ENCODE measurements around the gene AKR1A1.
"Not testable (repeated sequence)": the region's sequence is repeated elsewhere in the genome, so short reads cannot be mapped to it uniquely, and the experiment has no call there.

Gene AKR1A1

DNA sequence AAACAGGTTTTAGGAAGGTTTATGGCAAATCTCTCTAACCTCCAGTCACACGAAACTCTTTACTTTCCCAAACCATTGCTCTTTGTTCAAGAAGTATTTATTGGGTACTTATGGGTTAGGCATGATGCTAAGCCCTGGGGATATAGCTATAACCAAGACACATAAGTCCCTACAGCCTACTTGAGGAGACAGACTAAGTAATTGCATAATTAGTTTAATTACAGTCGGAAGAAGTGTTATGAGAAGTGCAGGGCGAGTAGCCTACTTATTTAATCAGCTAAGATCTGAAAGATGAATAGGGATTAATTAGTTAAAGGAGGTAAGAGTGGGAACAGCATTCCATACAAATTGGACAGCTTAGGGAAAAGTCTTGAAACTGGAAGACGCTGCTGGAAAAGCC, 20.0 kb downstream of the AKR1A1 start:
- DNase-seq = no peak

DNA sequence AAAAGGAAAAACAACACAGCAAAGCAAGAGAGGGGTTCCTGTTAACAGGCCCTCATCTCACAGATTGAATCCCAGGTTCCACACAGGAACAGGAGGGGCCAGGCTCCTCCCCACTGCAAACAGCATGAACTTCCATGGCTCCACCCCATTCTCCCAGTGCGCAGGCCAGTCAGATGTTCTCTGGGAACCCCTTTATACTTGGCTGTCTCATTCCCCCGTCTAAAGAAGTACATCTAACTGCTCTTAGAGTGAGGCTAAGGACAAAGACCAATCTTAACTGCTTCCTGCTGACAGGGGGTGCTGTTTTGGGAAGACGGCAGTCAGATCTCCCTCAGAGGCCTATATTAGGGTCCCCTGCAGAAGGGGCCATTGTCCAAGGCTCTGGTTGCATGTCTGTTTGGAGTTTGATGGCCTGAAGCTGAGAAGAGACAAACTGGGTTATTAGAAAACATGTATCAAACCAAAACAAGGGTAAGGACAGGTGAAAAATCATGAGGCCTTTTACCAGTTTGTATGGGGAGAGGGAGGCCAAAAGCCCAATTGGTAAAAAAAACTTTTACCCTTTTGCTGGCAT, 22.7 kb downstream of the AKR1A1 start:
- DNase-seq = no peak

DNA sequence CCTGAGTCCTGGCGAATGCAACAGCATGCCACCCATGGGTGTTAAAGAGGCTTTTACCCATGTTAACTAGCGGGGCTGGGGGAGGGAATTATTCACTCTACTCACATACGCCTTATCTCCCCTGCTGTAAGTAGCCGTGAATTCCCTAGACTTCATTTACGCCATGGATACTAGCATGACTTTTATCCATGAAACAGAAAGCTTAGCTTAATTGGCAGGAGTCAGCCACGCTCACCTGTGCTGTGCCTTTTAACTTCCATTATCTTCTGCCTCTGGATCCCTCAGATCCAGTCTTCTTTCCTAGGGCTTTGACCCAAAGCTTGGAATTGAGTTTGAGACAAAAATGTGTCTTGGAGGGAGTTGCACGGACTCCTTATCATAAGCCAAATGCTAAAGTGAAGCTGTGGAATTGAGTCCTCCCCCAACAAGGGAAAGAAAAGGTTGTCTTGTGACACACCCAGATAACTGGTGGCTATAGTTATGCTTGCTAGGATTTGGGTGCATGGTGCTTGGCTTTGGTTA, 23.5 kb downstream of the AKR1A1 start:
- DNase-seq = no peak

DNA sequence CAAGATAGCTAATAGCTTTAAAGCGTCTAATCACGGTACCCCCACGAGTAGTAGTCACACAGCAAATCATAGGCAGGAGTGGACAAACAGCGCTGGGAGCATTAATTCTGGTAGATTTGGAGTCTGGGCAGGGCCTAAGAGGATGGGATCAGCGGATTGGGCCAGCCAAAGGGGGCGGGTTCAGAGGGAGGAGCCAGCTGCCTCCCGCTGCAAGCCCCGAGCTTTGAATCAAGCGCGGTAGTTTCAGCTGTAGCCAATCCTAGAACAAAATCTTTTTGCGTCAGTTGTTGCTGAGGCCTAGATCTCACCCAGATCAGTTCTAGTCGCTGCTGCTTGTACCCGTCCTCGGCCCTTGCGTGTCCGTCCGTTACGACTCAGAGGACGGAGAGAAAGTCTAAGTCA, 32.6 kb downstream of the AKR1A1 start:
- DNase-seq = peak; percentile 99

DNA sequence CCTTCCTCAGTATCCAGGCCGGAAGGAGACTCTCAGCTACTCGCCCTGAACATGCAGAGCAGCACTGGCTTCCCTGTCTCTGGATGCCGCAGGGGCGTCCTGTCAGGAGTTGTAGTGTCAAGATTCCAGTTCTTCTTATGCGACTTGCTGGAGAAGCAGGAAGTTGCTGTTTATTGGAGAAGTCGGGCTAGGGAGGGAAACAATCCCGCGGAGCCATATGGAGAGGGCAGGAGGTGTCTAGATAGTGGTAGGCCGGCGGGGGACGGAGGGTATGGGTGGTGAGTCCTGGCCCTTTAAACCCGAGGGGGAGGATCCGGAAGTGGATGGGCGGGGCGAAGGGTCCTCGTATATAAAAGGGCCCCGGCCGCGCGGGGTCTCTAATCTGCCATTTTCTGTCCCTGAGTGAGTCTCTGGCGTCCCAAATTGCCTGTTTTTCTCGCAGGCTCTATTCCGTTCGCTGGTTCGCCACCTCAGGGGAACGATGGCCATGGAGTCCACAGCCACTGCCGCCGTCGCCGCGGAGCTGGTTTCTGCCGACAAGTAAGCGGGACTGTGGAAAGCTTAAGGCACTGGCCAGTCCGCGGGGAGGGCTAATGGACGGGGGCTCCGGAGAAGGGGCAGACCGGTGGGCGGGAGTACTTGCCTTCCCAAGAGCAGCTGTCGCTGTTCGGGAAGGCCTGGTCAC, 33.2 kb downstream of the AKR1A1 start, which contains the start of gene NASP:
TSS of gene NASP (plus strand) at position 376 of the 685 bp plus-strand sequence. CDS start at position 482, 106 bp downstream.
- peak; percentile 95 for DNase-seq

DNA sequence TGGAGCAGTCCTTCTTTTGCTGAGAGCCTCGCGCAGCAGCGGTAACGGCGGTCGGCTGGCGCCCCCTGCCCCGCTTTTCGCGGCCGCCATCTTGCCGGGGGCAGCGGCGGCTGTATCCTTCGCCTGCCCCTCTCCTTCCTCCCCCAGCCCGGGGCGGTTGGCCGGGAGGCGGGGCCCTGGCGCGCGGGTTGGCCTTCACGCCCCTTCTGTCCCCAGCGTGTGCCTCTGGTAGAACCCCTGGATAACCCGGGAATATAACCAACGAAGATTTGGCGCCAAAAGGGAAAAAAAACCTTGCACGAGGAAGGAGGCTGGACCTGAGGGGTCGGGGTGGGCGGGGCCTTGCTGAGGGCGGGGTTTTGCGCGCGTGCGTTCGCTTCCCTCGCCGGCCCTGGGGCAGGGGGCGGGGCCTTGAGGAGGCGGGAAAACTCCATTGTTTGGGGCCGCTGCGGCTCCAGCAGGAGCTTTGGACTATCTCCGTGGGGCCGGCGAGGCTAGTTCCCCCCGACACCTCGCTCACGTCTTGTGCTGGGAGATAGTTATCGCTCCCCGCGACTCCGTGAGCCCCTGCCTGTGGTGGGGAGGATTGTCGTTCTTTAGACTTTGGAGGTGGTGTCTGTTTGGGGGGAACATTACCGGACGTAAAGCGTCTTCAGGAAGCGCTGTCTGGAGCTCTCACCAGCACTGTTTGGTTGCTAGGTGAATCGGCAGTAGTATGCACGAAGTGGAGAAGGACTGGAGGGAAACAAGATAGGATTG, 33.9 kb downstream of the AKR1A1 start:
- peak; percentile 97 for DNase-seq

DNA sequence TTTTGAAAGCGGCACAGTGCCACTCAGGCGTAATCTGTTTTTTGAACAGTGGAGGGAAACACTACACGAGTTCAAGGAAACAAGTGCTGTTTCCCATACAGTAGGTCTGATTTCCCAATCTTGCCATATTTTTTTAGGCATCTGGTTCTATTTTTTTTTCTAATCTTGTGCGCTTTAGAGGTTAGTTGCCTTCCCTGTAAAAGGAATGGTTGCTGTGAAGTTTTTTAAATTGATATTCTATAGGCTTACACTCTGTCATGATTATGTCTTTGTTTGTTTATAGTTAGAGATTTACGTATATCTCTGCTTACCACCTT, 34.4 kb downstream of the AKR1A1 start:
- no peak for DNase-seq

DNA sequence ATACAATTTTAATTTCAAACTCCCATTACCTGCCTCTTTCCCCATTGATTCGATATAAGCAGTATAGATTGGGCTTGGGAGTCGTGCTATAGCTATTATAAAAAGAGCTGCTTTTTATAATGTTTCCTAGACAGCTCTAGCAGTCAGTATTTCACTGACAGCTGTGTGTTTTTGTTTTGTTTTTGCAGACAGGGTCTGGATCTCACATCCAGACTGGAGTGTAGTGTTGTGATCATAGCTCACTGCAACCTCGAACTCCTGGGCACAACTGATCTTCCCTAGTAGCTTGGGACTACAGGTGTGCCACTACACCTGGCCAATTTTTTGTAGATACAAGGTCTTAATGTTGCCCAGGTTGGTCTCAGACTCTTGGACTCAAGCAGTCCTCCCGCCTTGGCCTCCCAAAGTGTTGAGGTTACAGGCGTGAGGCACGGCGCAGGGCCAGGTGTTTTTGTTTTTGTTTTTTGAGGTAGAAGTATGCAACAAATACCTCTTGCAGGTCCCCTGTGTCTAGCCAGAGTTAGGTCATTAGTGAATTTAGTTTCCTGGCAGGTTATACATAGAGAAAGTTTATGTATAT, 35.0 kb downstream of the AKR1A1 start:
- DNase-seq = peak; percentile 13

DNA sequence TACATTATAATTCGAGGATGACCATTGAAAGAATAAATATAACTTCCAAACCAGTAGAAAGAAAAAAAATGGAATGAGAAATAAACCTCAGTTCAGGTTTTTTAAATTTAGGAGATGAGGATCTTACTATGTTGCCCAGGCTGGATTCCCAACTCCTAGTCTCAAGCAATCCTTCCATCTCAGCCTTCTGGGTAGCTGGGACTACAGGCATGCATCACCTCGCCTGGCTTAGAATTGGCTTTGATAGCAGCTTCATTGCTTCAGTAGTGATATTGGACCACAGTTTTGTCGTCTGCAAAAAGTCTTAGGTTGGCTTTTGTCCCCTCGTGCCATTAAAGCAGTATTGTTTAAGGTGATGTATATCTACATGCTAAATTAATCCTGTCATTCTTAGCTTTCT, 36.1 kb downstream of the AKR1A1 start:
- no peak for DNase-seq

DNA sequence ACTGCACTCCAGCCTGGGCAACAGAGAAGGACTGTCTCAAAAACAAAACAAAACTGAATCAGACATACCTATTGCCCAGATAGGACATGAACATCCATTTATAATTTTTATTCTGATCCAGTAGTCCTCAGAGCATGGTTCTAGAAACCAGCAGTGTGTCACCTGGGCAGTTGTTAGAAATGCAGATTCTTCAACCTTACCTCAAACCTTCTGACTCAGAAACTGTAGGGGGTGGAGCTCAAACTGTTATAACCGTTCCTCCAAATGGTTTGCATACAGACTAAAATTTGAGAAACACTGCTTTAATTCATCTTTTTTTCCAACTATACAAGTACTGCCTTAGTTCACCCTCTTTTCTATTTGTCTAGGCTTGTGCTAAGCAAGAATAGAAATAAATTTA, 39.2 kb downstream of the AKR1A1 start:
- no peak for DNase-seq

DNA sequence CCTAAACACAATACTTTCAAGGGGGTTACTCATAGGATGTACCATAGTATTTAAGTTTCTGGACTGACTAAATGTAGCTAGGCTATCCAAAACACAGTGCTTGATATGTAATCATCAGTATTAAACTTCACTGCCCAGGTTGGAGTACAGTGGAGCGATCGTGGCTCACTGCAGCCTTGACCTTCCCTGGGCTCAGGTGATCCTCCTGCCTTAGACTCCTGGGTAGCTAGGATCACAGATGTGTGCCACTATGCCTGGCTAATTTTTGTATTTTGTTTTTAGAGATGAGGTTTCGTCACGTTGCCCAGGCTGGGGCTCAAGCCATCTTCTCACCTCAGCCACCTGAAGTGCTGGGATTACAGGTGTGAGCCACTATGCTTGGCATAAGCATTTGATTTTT, 43.8 kb downstream of the AKR1A1 start:
- no peak for DNase-seq

DNA sequence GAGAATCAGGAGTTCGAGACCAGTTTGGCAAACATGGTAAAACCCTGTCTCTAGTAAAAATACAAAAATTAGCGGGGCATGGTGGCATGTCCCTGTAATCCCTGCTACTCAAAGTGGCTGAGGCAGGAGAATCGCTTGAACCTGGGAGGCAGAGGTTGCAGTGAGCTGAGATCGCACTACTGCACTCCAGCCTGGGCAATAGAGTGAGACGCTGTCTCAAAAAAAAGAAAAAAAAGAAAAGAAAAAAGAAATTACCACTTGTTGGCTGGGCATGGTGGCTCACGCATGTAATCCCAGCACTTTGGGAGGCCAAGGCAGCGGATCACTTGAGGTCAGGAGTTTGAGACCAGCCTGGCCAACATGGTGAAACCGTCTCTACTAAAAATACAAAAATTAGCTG, 46.1 kb downstream of the AKR1A1 start:
- DNase-seq = not testable (repeated sequence)

DNA sequence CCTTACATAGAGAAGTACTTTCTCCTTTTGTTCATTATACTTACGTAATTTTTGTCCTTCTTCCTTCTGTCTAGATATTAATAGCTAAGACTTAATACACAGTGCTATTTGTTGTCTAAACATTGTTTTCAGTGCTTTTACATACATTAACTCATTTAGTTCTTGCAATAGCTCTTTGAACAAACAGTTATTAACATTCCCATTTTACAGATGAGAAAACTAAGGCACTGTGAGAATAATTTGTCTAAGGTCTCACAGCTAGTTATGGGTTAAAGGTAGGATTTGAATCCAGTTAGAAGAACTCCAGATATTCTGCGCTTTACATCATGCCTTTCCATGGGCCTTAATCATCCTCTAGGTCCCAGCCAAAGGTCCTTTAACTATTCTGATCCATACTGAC, 53.6 kb downstream of the AKR1A1 start:
- DNase-seq = no peak

DNA sequence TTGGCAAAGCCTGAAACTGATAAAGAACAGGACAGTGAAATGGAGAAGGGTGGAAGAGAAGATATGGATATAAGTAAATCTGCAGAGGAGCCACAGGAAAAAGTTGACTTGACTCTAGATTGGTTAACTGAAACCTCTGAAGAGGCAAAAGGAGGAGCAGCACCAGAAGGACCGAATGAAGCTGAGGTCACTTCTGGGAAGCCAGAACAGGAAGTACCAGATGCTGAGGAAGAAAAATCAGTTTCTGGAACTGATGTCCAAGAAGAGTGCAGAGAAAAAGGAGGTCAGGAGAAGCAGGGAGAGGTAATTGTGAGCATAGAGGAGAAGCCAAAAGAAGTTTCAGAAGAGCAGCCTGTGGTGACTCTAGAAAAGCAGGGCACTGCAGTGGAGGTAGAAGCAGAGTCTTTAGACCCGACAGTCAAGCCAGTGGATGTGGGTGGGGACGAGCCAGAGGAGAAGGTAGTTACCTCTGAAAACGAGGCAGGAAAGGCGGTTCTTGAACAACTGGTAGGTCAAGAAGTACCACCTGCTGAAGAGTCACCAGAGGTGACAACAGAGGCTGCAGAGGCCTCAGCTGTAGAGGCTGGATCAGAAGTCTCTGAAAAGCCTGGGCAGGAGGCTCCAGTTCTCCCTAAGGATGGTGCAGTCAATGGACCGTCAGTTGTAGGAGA, 56.9 kb downstream of the AKR1A1 start:
- DNase-seq = no peak

DNA sequence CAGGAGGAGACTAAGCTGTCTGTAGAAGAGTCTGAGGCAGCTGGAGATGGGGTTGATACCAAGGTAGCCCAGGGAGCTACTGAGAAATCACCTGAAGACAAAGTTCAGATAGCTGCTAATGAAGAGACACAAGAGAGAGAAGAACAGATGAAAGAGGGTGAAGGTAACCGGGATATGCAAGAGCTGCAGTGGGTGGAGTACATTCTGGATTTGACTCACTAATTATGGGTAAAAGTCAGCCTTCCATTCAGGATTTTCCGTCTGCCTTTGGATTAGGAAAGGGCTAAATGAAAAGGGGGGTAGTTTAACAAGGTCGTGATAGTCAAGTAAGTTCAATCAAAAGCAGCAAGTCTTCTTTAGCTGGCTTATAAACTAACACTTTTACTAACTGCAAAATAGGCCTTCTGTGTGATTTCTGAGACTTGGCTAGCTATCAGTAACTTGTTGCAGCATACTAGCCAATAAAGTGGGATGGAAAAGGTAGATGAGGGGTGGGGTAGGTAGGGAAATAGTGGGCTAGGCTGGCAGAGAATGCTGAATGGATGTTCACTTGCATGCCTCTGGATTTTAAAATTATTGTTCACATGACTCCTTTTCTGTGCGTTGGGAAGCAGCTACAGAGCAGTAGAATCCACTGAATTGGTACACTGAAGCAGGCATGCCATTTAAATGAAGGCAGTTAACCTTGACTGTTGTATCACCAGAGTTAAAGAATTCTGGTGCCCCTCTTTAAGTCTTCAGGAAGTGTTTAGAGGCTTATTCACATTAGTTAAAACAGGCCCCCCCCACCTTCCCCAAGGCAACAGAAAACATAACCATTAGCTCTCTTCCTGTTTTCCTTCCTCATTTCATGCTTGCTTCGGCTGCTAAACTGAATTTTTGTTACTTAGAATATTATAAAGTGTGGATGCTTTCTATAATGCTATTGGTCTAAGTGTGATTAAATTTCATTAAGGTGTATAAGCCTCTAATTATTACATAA, 57.8 kb downstream of the AKR1A1 start:
- DNase-seq = no peak

DNA sequence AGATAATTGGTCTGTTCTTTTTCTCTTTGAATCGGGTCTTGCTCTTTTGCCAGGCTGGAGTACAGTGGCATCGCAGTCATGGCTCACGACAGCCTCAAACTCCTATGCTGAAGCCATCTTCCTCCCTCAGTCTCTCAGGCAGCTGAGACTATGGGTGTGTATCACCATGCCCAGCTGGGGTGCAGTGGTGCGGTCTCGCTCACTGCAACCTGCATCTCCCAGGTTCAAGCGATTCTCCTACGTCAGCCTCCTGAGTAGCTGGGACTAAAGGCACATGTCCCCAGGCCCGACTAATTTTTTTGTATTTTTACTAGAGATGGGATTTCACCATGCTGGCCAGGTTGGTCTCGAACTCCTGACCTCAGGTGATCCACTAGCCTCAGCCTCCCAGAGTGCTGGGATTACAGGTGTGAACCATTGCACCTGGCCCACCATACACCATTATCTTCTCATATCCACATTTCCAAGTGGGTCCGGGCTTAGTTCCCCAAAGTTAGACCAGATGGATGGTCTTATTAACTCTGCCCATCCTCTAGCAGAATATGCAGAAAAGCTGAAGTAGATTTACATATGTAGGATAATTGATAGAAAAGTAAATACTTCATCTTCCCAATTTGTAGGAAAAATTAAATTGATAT, 60.1 kb downstream of the AKR1A1 start:
- no peak for DNase-seq

DNA sequence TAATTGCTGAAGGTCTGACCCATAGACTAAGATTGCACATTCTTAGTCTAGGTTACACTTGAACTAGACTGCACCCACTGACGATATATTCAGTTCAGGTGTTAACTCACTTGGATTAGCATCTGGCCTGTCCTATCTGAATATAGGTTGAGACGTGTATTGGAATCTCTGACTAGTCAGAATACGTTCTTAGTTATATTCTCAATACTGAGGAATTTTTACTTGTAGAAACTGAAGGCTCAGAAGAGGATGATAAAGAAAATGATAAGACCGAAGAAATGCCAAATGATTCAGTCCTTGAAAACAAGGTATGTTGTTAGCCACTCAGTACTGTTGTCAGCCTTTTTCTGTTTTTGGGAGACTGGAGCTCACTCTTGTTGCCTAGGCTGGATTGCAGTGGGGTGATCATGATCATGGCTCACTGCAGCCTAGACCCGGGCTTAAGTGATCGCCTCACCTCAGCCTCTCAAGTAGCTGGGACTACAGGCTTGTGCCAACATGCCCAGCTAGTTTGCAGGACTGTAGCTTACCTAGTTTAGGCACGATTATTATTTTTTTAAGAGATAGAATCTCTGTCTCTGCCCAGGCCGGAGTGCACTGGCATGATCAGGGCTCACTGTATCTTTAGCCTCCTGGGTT, 62.4 kb downstream of the AKR1A1 start:
- DNase-seq = no peak

DNA sequence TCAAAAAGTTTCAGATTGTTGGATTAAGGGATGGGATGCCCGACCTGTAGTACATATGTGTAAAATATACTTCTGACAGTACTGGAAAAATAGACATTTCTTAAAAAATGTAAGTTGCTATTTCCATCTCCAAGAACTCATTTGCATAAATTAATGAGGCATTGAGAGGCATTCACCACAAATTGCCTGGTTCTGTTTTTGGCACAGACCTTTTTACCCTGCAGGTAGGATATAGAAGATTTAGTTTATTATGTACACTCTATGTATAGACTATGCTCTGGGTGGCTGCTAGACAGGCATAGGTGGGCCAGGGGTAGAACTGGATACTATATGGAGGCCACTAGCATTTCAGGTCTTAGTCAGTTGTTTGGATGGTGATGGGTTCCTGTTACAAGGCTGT, 65.3 kb downstream of the AKR1A1 start:
- no peak for DNase-seq

DNA sequence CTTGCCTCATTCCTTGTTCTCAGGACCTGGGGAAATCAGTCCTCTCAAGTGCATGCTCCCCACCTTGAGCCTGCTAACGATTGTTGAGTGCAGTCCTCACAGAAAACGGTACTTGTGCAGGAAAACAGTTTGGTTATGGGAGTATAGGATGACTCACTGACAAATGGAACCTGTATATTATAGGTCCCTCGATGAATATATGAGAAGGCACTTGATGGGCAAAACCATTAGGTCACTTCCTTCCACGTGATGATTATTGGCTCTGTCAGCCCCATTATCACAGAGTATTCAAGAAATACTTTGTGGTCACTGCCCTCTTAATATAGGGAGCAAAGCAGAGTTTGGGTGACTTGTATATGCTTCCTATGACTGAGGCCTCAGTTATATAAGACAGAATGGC, 67.0 kb downstream of the AKR1A1 start:
- no peak for DNase-seq

DNA sequence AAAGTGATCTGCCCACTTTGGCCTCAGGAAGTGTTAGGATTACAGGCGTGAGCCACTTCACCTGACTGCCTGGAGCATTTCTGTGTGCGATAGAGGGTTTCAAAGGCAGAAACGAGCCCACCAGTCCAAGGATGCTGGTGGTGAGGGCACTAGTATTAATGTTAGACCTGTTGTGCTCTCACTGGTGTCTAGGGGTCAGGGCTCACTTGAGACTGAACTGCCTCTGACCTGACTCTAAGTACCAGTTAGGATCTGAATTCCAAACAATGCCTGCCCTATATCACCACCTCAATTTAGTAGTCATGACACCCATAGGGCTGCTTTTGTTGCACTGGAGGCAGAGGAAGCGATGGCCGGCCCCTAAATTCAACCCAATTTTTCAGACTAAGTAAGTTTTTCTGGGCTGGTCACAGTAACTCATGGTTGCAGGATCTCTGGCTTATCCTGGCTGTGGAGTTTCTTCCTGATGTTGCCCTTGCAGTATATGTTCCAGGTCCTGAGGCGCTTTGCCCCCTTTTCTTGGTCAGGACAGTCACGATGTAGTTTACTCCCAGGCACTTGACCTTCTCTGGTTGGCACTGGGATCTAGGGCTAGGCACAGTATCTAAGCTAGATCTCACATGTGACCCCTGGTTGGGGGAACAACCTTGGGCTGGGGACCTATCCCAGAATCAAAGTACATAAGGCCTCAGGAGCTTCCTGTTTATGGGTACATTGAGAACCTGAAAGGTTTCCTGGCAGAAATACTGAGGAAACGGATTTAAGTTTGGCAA, 68.7 kb downstream of the AKR1A1 start:
- DNase-seq = peak; percentile 39

Measured in NCI-H82 (cell line).